HG03469 (cell line): Measurements from ENCODE around the gene OR4K13.

ENCODE experiments used
- ATAC-seq: cut with Tn5 transposase; IDR thresholded peaks from one replicate; pipeline ENCODE4 v1.9.1; 2021; ENCODE audit warnings: mild to moderate bottlenecking, moderate library complexity, moderate number of reproducible peaks; ENCODE audit not compliant: unreplicated experiment

Gene OR4K13, protein sequence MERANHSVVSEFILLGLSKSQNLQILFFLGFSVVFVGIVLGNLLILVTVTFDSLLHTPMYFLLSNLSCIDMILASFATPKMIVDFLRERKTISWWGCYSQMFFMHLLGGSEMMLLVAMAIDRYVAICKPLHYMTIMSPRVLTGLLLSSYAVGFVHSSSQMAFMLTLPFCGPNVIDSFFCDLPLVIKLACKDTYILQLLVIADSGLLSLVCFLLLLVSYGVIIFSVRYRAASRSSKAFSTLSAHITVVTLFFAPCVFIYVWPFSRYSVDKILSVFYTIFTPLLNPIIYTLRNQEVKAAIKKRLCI

DNA sequence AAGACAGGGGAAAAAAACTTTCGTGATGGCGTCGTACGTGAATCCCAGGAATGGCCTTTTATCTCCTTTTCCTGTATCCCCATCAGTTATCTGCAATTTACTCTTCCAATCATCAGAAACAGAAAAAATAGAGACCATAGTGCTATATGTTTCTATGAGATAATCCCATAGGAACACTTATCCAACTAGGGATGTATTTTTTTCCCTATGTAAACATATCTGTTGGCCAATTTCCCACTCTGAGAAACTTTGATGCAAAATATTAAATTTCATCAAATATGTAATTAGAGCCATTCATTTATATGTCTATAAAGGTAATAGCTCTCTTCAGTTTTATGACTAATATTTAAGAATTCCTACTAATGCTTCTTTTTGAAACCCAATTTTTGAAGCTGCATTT is at the start of gene OR4K13:
TSS of gene OR4K13 (minus strand) at position 101 of the 400 bp plus-strand sequence. CDS start 1,280 bp downstream, outside the sequence.
- no peak for ATAC-seq

DNA sequence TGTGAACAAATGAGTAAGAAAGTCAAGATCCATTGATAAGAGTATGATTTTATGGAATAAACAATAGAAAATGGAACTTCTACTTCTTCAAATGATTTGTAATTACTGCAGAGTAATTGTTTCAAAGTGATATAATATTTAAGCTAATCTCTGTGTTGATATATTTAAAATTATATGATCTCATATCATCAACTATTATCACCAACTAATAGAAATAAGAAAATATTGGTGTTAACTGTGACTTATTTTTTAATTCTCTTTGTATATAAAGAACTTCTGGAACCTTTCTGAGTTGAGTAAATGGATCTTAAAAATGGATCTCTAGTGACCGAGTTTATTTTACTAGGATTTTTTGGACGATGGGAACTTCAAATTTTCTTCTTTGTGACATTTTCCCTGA is 23.9 kb upstream of the OR4K13 start, which contains the start of gene OR4L1:
TSS of gene OR4L1 (plus strand) at position 301 of the 400 bp plus-strand sequence. CDS start at position 301, 0 bp downstream.
- ATAC-seq = no peak

DNA sequence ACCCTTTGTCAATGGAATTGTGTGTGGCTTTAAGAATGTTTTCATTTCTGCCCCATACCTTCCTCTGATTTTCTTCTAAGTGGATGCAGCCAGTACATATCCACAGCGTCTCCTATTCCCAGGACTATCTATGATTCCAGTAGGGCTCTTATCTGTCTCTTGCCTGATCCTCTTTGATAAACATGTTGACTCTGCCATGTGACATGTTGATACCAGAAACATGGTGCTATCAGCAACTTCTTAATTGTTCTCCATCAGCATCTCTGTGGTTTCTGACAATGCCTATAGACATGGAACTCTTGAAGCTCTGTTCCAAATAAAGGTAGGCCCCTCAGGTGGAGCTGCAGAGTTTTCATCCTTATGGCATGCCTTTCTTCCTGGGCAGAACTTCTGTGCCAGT is 12.4 kb upstream of the OR4K13 start:
- ATAC-seq = no peak

DNA sequence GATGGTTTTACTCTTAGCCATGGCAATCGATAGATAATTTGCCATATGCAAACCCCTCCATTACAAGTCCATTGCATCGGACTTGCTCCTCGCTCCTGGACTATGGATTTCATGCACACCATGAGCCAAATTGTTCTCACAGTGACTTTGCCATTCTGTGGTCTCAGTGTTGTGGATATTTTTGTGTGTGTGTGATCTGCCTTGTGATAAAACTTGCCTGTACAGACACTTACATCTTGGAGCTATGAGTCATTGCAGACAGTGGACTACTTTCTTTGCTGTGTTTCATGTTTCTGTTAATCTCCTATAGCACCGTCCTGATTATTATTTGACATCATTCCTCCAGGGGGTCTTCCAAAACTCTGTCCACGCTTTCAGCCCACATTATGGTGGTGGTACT is 8.4 kb upstream of the OR4K13 start:
- ATAC-seq = no peak

DNA sequence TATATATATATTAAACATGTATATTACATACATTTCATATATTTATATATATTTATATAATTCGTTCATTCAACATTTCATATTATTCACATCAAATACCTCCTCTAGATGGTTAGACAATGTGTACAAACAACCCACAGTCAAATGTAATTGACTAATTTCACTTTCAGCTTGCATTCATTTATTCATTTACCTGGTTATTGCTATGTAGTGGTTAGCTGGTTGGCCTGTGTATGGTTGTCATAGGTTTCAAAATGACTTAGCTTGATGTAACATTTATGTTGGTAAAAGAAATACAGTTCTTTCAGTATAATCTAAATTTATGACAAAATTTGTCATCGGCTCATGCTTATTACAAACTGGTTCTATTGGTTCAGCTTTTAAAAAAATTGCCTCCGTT is 389 bp downstream of the OR4K13 start:
- no peak for ATAC-seq

DNA sequence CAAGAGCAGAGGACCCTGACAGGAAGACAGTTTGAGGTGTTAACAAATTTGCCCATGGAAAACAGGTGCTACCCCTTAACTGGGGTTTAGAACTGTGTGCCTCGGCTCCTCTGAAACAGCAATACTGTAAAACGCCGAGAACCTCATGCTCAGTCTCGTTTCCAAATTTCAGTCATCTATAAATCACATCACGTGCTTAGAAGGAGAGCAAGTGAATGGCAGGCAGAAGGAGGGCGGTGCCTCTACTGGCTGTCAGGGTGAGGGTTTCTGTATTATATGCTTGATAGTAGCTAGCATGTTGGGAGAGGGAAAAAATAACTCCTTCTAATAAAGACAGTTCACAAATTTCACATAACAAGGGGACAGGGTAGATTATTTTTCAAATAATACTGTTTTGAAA is 4.8 kb downstream of the OR4K13 start:
- ATAC-seq = no peak

DNA sequence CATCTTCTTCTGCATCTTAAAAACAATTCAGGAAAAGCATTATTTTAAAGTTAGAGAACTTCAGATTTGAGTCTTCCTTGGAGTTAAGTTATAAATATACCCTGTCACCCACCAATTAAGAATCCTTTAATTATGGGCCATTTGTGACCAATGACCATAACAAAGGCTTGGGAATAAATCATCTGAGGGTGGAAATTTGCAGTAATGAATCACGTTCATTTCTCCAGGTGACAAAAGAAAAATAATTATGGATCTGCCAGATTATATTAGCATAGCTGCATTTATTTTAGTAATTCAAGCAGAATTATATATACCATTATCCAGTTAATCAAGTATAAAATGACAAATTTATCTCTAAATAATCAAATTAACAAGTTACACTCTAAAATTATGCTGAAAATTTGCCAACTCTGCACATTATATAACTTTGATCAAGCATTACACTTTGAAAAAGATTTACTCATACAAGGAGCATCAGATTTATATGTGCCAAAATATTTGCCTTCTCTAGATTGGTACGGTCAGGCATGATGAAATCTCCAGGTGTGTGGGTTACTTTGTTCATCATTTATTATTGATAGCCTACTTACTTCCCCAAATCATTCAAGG is 16.5 kb downstream of the OR4K13 start, which contains the start of gene OR4K14:
TSS of gene OR4K14 (minus strand) at position 51 of the 609 bp plus-strand sequence. CDS start 4,114 bp downstream, outside the sequence.
- ATAC-seq = no peak

DNA sequence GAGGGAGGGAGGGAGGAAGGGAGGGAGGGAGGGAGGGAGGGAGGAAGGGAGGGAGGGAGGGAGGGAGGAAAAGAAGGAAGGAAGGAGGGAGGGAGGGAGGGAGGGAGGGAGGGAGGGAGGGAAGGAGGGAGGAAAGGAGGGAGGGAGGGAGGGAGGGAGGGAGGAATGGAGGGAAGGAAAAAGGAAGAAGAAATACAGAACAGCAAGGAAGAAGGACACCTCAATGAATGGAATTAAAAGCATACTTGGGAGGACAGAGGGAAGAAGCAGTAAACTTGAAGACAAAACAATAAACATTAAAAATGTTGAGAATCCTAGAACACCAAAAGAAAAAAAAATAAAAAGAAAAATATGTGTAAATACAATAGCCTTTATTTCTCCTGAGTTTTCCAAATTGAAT is 27.7 kb downstream of the OR4K13 start:
- ATAC-seq = no peak

DNA sequence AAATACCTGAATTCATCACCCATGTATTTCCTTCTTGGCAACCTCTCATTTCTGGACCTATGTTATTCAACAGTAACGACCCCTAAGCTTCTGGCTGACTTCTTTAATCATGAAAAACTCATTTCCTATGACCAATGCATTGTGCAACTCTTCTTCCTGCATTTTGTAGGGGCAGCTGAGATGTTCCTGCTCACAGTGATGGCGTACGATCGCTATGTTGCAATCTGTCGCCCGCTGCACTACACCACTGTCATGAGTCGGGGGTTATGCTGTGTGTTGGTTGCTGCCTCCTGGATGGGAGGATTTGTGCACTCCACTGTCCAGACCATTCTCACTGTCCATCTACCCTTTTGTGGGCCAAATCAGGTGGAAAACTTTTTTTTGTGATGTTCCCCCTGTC is 33.5 kb downstream of the OR4K13 start:
- ATAC-seq = no peak

DNA sequence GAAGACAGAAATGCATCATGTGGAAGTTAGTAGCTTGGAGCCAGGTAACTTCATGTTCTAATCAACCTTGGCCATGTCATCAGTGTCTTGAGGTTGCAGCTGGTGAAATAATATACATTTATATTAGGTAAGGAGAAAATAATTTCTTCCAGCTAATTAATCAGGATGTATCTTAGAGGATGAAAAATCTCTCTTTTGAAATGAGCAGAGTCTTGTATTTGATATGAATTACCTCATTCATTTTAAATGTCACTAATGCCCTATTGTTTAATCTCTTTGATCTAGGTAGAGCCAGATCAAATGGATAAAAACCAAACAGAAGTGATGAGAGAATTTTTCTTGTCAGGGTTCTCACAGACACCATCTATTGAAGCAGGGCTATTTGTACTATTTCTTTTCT is 34.0 kb downstream of the OR4K13 start, which contains the start of gene OR4Q2:
TSS of gene OR4Q2 (plus strand) at position 301 of the 400 bp plus-strand sequence.
- no peak for ATAC-seq

DNA sequence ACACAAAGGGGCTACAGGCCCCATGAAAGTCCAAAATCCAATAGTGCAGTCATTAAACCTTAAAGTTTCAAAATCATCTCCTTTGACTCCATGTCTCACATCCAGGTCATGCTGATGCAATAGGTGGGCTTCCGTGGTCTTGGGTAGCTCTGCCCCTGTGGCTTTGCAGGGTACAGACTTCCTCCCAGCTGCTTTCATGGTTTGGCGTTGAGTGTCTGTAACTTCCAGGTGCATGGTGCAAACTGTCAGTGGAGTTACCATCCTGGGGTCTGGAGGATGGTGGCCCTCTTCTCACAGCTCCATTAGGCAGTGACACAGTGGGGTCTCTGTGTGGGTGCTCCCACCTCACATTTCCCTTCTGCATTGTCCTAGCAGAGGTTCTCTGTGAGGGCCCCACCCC is 42.4 kb downstream of the OR4K13 start:
- no peak for ATAC-seq
